Tracheal epithelial cell (primary cell): ENCODE measurements around the gene NOVA2. TPM values are rescaled to one million over a fixed set of nuclear protein-coding genes. Genes with fewer than 3 reads are reported as not detected.

Experiments used
- total RNA-seq: library from RNA; depleted of rRNA; stranded (reverse); fragments of >200 nt; gene quantifications from 2 replicates; pipeline ENCODE4 v1.2.1, GENCODE V29; 2014

The NOVA2 gene
- under 0.01 TPM in 1 of 2 replicates, not detected in the other for total RNA-seq

DNA sequence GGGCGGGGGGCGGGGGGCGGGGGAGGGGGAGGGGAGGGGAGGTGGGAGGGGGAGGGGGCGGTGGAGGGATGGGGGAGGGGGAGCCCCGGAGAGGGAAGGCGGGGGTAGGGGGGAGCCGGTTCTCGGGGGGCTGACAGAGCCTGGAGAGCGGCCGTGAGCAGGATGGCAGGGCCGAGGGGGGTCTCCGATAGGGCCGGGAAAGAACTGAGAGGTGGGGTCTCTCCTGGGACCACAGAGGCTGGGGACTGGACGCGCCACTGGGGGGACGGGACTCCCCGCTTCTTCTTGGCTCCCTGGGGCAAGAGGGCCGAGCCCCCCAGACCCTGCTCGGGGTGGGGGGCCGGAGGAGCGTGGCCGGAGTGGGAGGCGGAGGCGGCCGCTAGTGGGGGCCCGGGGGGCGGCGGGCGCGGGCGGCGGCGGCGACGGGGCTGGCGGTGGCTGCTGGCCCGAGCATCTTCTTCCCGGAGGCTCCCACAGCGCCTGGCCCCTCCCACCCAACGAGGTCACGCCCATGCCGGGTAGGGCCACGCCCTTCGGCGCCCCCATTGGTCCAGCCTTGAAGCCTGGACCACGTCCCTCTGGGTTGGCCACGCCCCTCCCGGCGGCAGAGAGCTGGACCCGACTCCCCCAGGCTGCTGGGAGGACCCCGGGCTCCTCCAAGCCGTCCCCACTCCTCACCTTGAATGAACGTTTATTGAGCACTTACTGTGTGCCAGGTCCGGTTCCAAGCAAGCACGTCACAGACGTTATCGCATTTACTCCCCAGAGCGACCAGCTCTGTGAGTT is at the start of gene NOVA2:
Gene NOVA2, minus strand, starts transcription at position 313 of the 786 bp plus-strand sequence. CDS start 514 bp downstream, outside the sequence.

GRCh38 chr19:46022431-46023310 is 49.0 kb upstream of the NOVA2 start, which contains the start of gene PGLYRP1:
TSS of gene PGLYRP1 (minus strand) at chr19:46023053. CDS start at chr19:46023021, 32 bp downstream.

GRCh38 chr19:45994998-45995714 is 21.5 kb upstream of the NOVA2 start, which contains the start of gene CCDC61:
TSS of gene CCDC61 (plus strand) at chr19:45995467. CDS start at chr19:46003019, 7,552 bp downstream.

GRCh38 chr19:45913874-45914830 is 59.5 kb downstream of the NOVA2 start, which contains the start of gene NANOS2:
TSS of gene NANOS2 (minus strand) at chr19:45914778. CDS start at chr19:45914693, 85 bp downstream.

DNA sequence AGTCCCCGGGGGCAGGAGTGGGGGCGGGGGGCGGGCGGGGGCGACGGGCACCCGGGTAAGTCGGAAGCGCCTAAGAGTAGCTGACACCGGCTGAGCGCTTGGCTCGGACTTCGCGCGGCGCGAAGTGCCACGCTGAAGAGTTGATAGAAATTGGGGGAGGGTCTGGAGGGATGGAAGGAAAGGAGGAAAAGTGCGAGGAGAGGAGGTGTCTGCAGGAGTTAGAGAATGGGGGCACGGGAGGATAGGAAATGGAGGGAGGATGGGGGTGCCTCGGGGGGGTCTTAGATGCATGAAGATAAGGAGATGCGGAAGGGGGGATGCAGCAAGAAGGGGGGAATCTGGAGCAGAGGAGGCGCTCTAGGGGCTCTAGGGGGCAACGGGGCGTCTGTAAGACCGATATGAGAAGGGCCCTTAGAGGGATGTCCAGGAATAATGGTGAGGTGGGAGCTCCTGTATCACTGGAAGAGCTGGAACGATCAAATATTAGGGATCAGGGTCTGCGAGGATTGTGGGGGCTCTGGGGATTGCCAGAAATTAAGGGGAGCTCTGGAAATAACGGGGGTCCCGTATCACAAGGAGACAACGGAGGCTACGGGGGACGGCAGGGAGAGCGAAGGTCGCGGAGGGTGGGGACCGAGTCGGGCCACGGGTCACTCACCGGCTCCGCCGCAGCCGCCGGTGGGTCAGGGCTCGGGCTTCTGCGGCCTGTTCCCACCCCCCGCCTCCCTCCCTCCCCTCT is 71.6 kb downstream of the NOVA2 start, which contains the start of gene MYPOP:
Gene MYPOP, minus strand, starts transcription at position 702 of the 739 bp plus-strand sequence. CDS start 840 bp downstream, outside the sequence.

GRCh38 chr19:45885556-45886426 is 87.9 kb downstream of the NOVA2 start, which contains the start of gene IRF2BP1:
TSS of gene IRF2BP1 (minus strand) at chr19:45886141. CDS start at chr19:45885774, 367 bp downstream.

Other genes starting within 250 kb of the NOVA2 start
- gene FBXO46, start 243.0 kb downstream of the NOVA2 start, total RNA-seq: 6.0 TPM in 2 replicates
- gene MEIOSIN, start 240.4 kb downstream of the NOVA2 start, total RNA-seq: not detected in 2 replicates
- 4.8 and 5.8 TPM in 2 replicates for gene SIX5, start 204.6 kb downstream of the NOVA2 start, total RNA-seq
- gene DMPK, start 191.4 kb downstream of the NOVA2 start, total RNA-seq: 5.1 and 9.6 TPM in 2 replicates
- 27.0 and 33.5 TPM in 2 replicates for gene DMWD, start 181.0 kb downstream of the NOVA2 start, total RNA-seq
- not detected in 2 replicates for gene RSPH6A, start 158.6 kb downstream of the NOVA2 start, total RNA-seq
- gene SYMPK, start 110.7 kb downstream of the NOVA2 start, total RNA-seq: 23.6 and 24.5 TPM in 2 replicates
- 0.24 TPM in 1 of 2 replicates, not detected in the other for gene FOXA3, start 109.5 kb downstream of the NOVA2 start, total RNA-seq
- 21.7 and 26.9 TPM in 2 replicates for gene IRF2BP1, start 87.7 kb downstream of the NOVA2 start, total RNA-seq
- gene MYPOP, start 71.3 kb downstream of the NOVA2 start, total RNA-seq: 1.7 and 2.7 TPM in 2 replicates
- not detected in 2 replicates for gene NANOS2, start 59.1 kb downstream of the NOVA2 start, total RNA-seq
- gene CCDC61, start 21.6 kb upstream of the NOVA2 start, total RNA-seq: 5.3 and 6.2 TPM in 2 replicates
- gene PGLYRP1, start 49.2 kb upstream of the NOVA2 start, total RNA-seq: not detected in 2 replicates
- not detected in 2 replicates for gene IGFL4, start 67.1 kb upstream of the NOVA2 start, total RNA-seq
- gene IGFL3, start 150.8 kb upstream of the NOVA2 start, total RNA-seq: not detected in 2 replicates
- gene IGFL2, start 174.4 kb upstream of the NOVA2 start, total RNA-seq: 0.48 and 0.85 TPM in 2 replicates